Glomerular endothelial cell (primary cell): ENCODE results near the gene MIPEP. TPM values are rescaled to one million over a fixed set of nuclear protein-coding genes. Genes with fewer than 3 reads are reported as not detected.

Experiments used
- DNase-seq: peaks from one replicate; pipeline ENCODE4 v3.0.0-alpha.2; 2011; ENCODE audit warnings: low read depth, low spot score; ENCODE audit errors: extremely low read depth
- total RNA-seq: library from RNA; depleted of rRNA; stranded (reverse); fragments of >200 nt; gene quantifications from 2 replicates; pipeline ENCODE4 v1.2.3, GENCODE V29; 2015

Gene MIPEP
- total RNA-seq, 1 donor from 2014 or later = 15.9 TPM

- no peak for DNase-seq
These were observed 166.3 kb downstream of the MIPEP start for GRCh38 chr13:23722726-23723453.

- DNase-seq = no peak
These were observed 170.2 kb downstream of the MIPEP start for GRCh38 chr13:23718996-23719395.

GRCh38 chr13:23716401-23716800 lies 172.8 kb downstream of the MIPEP start:
- no peak for DNase-seq

- no peak for DNase-seq
These were observed 173.4 kb downstream of the MIPEP start for GRCh38 chr13:23715762-23716235.

GRCh38 chr13:23715092-23715761 lies 174.0 kb downstream of the MIPEP start:
- DNase-seq = no peak

GRCh38 chr13:23714672-23715071 lies 174.5 kb downstream of the MIPEP start:
- no peak for DNase-seq

GRCh38 chr13:23711355-23711754 lies 177.8 kb downstream of the MIPEP start:
- DNase-seq = no peak

- DNase-seq = no peak
These were observed 178.8 kb downstream of the MIPEP start for GRCh38 chr13:23710366-23710765.

GRCh38 chr13:23709536-23709935 lies 179.7 kb downstream of the MIPEP start:
- no peak for DNase-seq

- no peak for DNase-seq
These were observed 181.5 kb downstream of the MIPEP start for GRCh38 chr13:23707674-23708073.

GRCh38 chr13:23705583-23705982 lies 183.6 kb downstream of the MIPEP start:
- DNase-seq = no peak

- no peak for DNase-seq
These were observed 185.8 kb downstream of the MIPEP start for GRCh38 chr13:23703246-23703860.

- no peak for DNase-seq
These were observed 187.6 kb downstream of the MIPEP start for GRCh38 chr13:23701636-23702035.

- no peak for DNase-seq
These were observed 188.0 kb downstream of the MIPEP start for GRCh38 chr13:23701186-23701585.

GRCh38 chr13:23699271-23699670 lies 189.9 kb downstream of the MIPEP start:
- DNase-seq = no peak

- no peak for DNase-seq
These were observed 191.4 kb downstream of the MIPEP start for GRCh38 chr13:23697772-23698313.

- DNase-seq = no peak
These were observed 192.6 kb downstream of the MIPEP start for GRCh38 chr13:23696610-23697009.

- DNase-seq = no peak
These were observed 193.3 kb downstream of the MIPEP start for GRCh38 chr13:23695711-23696464.

GRCh38 chr13:23695196-23695595 lies 194.0 kb downstream of the MIPEP start:
- DNase-seq = no peak

- no peak for DNase-seq
These were observed 196.4 kb downstream of the MIPEP start for GRCh38 chr13:23692816-23693215.

GRCh38 chr13:23690668-23691067 lies 198.5 kb downstream of the MIPEP start:
- DNase-seq = no peak
